DOHH2 (cell line): ENCODE results near the gene FAM193A.

Experiments used
- EZH2phosphoT487 ChIP-seq: fragments of 200-600 bp; sonication (generic); IDR thresholded peaks from 2 replicates; pipeline ENCODE4 v1.6.1; 2017; ENCODE audit warnings: borderline replicate concordance, mild to moderate bottlenecking, antibody characterized with exemption, low read length, moderate library complexity, mixed read lengths
- TF ChIP-seq, protein P1 (sequence below): fragments of 200-600 bp; sonication (generic); IDR thresholded peaks from one replicate; pipeline ENCODE4 v1.5.1; 2014; ENCODE audit warnings: antibody characterized with exemption, mild to moderate bottlenecking, low read depth, low read length; ENCODE audit not compliant: poor library complexity, severe bottlenecking

DNA sequence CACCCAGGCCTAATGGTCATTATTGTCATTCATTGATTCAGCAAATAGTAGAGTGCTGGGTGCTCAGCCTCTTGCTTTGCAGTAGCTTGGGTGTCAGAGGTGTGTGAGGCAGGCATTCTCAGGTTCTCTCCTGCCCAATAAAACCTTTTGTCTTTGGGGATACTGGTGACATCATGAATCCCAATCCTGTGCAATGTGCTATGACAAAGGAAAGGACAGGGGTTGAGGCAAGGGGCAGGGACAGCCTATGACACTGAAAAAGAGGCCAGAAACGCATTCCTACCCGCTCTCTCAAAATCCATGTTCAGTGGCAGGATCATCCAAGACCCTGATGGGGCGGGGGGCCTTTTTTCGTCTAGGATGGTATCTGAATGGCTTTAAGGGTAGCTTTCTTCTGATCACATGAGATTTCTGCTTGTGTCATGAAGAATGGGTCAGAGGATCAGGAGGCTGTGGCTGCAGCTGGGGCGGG is 1.5 kb upstream of the FAM193A start:
- TF ChIP-seq, protein P1, sequence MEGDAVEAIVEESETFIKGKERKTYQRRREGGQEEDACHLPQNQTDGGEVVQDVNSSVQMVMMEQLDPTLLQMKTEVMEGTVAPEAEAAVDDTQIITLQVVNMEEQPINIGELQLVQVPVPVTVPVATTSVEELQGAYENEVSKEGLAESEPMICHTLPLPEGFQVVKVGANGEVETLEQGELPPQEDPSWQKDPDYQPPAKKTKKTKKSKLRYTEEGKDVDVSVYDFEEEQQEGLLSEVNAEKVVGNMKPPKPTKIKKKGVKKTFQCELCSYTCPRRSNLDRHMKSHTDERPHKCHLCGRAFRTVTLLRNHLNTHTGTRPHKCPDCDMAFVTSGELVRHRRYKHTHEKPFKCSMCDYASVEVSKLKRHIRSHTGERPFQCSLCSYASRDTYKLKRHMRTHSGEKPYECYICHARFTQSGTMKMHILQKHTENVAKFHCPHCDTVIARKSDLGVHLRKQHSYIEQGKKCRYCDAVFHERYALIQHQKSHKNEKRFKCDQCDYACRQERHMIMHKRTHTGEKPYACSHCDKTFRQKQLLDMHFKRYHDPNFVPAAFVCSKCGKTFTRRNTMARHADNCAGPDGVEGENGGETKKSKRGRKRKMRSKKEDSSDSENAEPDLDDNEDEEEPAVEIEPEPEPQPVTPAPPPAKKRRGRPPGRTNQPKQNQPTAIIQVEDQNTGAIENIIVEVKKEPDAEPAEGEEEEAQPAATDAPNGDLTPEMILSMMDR: no peak
- TF ChIP-seq EZH2phosphoT487: no peak
